GM12872 (cell line): ENCODE results near the gene MRPL19.

ENCODE experiments used
- TF ChIP-seq, protein P1 (sequence below): IDR thresholded peaks from 3 replicates; pipeline ENCODE4 v1.5.1; 2011; ENCODE audit warnings: low read depth, mild to moderate bottlenecking, low read length, moderate library complexity; ENCODE audit not compliant: insufficient read depth

The MRPL19 gene

DNA sequence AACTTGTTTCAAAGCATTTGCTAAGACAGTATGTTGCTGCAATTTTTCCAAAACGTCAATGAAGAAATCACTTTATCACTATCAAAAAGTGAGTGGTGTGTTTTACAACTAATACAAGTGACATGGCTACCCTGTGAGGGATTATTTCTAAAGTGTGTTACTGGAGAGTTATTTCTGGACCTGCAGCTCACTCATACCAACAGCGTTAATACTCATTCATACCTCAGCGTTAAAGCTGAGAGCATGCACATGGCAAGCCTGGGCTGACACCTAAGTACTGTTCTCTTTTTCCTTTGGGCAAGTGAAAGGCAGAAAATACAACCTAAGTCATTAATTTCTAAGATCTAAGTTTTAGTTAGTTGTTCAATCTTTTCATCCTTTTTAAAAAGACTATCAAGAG is 13.0 kb upstream of the MRPL19 start:
- TF ChIP-seq, protein P1, sequence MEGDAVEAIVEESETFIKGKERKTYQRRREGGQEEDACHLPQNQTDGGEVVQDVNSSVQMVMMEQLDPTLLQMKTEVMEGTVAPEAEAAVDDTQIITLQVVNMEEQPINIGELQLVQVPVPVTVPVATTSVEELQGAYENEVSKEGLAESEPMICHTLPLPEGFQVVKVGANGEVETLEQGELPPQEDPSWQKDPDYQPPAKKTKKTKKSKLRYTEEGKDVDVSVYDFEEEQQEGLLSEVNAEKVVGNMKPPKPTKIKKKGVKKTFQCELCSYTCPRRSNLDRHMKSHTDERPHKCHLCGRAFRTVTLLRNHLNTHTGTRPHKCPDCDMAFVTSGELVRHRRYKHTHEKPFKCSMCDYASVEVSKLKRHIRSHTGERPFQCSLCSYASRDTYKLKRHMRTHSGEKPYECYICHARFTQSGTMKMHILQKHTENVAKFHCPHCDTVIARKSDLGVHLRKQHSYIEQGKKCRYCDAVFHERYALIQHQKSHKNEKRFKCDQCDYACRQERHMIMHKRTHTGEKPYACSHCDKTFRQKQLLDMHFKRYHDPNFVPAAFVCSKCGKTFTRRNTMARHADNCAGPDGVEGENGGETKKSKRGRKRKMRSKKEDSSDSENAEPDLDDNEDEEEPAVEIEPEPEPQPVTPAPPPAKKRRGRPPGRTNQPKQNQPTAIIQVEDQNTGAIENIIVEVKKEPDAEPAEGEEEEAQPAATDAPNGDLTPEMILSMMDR = no peak

DNA sequence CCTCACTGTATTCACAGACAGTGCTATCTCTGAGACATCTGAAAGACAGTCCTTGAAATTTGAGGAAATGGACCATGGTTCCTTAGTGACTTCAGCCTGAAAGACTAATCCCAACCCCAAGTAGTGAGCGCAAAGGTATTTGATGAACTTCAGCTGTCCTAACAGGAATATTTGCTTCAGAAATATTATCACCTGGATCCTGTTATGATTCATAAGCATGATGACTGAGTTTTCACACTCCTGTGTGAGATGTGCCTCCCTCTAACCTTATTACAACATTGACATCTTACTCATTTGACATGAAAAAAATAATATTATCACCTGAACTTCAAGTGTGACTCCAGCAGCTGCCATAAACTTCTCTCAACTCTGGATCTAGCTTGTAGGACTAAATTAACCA is 11.6 kb upstream of the MRPL19 start:
- TF ChIP-seq, protein P1 = no peak

DNA sequence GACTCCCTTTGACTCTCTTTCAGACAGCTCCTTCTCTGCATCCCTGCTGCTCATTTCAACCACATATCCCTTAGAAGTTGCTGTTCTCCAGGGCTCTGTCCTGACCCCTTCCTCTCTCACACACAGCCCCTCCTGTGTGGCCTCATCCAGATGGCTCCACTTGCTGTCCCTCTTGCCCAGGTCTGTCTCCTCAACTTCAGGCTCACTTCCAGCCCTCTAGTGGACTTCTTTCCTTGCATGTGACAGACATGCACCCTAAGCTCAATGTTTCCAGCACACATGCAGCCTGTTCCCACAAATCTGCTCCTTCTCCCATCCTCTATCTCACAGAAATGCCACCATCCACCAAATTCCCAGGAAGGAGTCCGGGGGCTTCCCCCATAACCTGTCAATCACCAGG is 9.0 kb upstream of the MRPL19 start:
- TF ChIP-seq, protein P1 = no peak

DNA sequence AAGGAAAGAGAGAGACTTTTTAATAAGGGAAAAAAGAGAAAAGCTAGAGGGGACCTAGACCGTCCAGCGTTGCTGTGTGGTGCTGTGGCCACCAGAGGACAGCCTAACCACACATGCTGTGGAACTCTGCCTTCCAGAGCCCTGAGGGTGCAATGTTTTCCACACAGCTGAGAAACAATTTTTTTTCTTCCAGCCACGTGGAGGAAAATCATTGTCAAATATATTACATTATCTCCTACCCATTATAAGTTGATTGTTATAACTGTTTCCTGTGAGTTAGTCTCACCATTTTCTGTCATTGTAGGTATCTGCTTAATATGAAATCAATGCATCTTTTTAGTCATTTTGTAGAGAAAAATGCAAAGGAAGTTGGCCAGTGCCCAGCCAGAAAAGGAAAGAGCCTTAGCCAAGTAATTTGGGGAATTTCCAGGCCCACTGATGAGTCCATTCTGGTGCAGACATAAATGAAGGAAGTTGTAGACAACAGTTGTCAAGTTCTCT is 5.9 kb upstream of the MRPL19 start:
- TF ChIP-seq, protein P1 = peak; percentile 100

DNA sequence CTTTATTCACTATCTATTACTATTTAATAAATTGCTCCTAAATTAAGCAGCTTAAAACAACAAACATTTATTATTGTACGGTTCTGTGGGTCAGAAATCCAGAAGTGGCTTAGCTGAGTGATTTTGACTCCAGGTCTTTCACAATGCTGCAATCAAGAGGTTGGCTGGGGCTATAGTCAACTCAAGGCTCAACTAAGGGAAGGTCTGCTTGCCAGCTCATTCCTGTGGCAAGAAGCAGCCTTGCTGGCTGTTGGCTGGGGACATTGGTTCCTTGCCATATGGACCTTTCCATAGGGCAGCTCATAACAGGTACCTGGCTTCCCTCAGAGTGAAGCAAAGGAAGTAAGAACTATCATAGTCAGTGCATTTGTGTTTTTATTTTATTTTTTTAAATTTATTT is 5.0 kb upstream of the MRPL19 start:
- TF ChIP-seq, protein P1 = no peak

DNA sequence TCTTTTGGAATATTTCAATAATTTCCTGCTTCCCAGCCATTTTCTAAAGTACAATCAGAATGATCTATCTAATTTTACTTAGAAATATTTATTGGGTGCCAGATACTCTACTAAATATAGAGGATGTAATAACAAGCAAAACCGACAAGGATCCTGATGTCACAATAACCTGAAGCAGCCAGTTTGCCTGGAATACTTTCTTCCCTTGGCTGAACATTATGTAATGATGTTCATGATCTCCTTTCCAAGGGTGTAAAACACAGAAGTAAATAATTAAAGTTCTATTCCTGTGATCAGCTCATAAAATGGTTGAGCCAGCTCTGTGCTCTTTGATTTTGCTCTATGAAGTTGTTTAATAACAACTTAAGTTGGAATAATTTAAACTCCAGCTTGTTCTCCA is 2.6 kb upstream of the MRPL19 start:
- TF ChIP-seq, protein P1 = no peak

DNA sequence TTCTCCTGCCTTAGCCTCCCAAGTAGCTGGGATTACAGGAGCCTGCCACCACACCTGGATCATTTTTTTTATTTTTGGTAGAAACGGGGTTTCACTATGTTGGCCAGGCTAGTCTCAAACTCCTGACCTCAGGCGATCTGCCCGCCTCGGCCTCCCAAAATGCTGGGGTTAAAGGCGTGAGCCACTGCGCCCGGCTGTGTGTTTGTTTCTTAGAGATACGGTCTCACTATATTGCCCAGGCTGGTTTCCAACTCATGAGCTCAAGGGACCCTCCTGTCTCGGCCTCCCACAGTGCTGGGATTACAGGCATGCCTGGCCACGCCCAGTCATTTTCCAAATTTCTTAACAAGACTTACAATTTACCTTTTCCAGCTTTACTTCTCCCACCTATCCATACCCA is 940 bp upstream of the MRPL19 start:
- TF ChIP-seq, protein P1 = no peak

DNA sequence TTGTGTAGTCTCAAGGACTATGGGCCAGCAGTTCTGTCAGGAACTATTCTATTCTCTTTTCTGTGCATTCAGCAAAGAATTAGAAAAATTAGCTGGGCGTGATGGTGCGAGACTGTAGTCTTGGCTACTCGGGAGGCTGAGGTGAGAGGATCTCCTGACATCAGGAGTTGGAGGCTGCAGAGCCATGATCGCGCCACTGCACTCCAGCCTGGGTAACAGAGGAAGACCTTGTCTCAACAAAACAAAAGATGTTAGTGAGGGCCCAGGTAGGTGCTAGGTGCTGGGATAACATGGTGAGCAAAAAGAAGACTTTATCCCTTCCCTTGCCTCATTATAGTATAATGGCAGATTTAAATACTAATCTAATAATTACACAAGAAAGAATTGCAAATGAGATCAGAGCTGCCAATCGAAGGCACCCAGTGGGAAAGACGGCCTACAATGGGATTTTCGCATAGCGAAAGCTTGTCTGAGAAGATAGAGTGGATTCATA is 447 bp upstream of the MRPL19 start:
- TF ChIP-seq, protein P1 = no peak
